Left kidney (tissue), 2 donors: ENCODE data around the gene PLCB3. TPM values are rescaled to one million over a fixed set of nuclear protein-coding genes. Genes with fewer than 3 reads are reported as not detected.

Experiments used
- DNase-seq: peaks from one replicate; pipeline ENCODE4 v3.0.0-alpha.2; 2013
- polyA plus RNA-seq: library from polyadenylated mRNA; unstranded; fragments of 120-200 nt; gene quantifications from one replicate; pipeline ENCODE4 v1.2.1, GENCODE V29; 2013; ENCODE audit not compliant: insufficient read length

The PLCB3 gene
- polyA plus RNA-seq, 1 donor = 13.5 TPM

GRCh38 chr11:64285885-64286800 lies 34.8 kb downstream of the PLCB3 start:
- no peak for DNase-seq

DNA sequence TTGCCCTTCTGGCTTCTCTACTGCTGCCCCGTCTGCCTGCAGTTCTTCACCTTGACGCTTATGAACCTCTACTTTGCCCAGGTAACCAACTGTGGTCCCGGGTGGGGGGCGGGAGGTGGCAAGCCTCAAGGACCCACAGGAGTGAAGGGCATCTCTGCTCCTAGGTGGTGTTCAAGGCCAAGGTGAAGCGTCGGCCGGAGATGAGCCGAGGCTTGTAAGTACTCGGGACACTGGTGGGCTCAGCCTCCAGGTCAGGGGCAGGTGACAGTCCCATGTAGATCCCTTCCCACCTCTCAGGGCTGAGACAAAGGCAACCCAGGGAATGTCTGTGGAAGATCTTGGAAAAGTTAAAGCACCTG lies 35.5 kb downstream of the PLCB3 start:
- DNase-seq = no peak

- no peak for DNase-seq
Observed at GRCh38 chr11:64287676-64288352, 36.5 kb downstream of the PLCB3 start.

- DNase-seq = no peak
Observed at GRCh38 chr11:64288353-64288750, 37.0 kb downstream of the PLCB3 start.

DNA sequence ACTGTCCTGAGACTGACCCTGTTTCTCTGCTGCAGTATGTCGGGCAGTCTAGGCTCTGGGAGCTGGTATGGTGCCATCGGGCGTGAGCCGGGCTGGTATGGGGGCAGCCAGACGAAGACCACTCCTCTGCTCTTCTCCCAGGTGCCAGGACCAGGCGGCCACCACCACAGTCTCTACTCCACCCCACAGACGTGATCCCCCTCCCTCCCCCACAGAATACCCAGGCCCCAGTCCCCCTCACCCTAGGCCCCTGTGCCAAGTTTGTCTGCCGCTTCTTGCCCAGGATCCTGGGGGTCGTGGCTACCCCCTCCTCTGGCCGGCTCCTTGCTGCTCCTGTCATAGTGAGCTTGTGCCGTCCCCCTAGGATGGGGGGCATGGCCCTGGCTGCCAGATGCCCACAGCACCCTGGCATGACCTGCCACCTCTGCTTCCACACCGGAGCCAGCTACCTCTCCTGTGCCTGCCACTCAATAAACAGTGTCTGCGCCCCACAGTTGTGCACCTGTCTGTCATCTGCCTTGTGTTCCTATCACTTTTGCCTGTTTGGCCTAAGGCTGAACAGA lies 37.8 kb downstream of the PLCB3 start:
- no peak for DNase-seq

GRCh38 chr11:64290352-64291261 lies 39.3 kb downstream of the PLCB3 start:
- DNase-seq = no peak

GRCh38 chr11:64291262-64291751 lies 40.0 kb downstream of the PLCB3 start, which contains the start of gene KCNK4:
TSS of gene KCNK4 (plus strand) at chr11:64291302. CDS start at chr11:64293019, 1,717 bp downstream.
- no peak for DNase-seq

GRCh38 chr11:64291752-64292459 lies 40.6 kb downstream of the PLCB3 start:
- no peak for DNase-seq

DNA sequence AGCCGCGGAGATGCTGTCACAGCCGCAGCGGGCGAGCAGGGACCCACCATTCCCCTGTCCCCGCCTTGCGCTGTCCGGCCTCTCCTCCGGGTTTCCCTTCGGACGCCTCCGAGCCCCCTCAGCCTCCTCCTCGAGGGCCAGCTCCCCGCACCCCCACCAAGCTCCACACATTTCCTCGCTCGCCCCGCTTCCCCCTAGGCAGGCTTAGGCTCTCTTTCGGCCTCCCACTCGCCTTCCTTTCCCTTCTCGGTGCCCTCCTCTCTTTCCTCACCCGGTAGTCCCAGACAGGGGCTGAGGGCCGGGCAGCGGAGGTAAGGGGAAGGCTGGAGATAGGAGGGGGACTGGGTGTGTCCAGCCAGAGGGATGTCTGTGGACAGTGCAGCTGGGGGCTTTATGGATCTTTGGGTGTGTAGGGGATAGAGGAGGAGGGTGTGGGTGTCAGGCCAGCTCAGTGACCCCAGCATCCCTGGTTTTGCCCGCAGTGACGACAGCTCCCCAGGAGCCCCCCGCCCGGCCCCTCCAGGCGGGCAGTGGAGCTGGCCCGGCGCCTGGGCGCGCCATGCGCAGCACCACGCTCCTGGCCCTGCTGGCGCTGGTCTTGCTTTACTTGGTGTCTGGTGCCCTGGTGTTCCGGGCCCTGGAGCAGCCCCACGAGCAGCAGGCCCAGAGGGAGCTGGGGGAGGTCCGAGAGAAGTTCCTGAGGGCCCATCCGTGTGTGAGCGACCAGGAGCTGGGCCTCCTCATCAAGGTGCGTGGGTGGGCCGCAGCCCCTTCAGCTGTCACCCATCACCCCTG lies 41.3 kb downstream of the PLCB3 start:
- DNase-seq = no peak

DNA sequence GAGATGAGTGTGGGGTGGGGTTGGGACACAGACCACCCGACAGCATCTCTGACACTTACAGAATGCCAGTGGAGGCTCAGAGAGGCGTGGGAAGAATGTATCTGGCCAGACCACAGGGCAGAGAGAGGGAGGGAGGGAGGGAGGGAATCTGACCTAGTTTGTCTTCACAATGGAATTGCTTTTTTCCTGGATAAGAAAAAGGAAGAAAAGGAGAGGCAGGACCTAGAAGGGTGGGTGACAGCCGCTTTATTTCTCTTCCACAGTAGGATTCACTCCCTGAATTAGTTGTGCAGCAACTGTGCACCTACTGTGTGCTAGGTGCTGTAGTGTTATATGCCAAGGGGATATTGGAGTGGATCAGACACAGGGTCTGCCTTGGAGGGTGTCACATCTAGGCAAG lies 43.4 kb downstream of the PLCB3 start:
- DNase-seq = no peak

DNA sequence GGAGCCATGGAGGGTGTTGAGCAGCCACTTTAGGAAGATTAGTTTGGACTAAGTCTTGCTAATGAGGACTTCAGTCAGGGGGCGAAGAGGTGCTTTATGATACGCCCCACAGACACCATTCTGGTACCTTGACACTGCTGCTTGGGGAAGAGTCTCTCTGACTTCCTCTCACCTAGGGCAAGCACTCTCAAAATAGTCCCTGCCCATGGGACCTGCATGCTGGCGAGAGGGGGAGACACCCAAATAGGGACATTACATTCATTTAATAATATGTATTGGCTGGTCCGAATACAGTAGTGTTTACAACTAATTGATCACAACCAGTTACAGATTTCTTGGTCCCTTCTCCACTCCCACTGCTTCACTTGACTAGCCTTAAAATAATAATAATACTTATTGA lies 44.4 kb downstream of the PLCB3 start:
- no peak for DNase-seq

GRCh38 chr11:64296236-64296635 lies 44.9 kb downstream of the PLCB3 start:
- no peak for DNase-seq

GRCh38 chr11:64296830-64297698 lies 45.7 kb downstream of the PLCB3 start:
- DNase-seq = no peak

DNA sequence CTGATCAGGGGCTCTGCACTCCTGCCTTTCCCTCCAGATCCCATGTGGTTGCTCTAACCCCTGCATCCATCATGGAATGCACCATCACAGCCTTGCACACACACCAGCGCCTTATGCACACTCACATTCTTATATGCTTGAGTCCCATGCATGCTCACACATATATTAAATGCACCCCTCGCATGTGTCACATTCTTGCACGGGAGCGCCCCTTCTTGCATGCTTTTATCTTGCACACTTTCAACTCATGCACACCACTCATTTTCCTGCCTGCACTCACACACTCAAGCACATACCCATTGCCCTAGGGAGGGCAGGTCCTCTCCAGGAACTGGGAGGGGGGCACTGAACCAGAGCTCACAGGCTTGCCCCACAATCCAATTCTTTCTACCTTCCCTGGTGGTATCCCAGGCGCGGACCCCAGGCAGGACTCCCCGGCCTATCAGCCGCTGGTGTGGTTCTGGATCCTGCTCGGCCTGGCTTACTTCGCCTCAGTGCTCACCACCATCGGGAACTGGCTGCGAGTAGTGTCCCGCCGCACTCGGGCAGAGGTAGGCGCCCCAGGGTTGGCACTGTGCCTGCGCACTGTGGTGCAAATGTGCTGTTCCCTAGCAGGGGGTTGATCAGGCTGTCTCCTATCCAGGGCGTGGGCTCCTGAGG lies 46.5 kb downstream of the PLCB3 start:
- no peak for DNase-seq

GRCh38 chr11:64298966-64299846 lies 47.9 kb downstream of the PLCB3 start:
- DNase-seq = no peak

- DNase-seq = no peak
Observed at GRCh38 chr11:64299847-64300648, 48.7 kb downstream of the PLCB3 start, which contains the start of gene CATSPERZ. TSS of gene CATSPERZ (plus strand) at chr11:64300358. CDS start at chr11:64300411, 53 bp downstream.
